PC-9 (cell line): Measurements from ENCODE around the gene CCT2.

ENCODE experiments used
- CTCF ChIP-seq: fragments of 200-600 bp; sonication (generic); conservative IDR thresholded peaks from 2 replicates; pipeline ENCODE4 v1.6.1; 2017; ENCODE audit warnings: mixed run types, antibody characterized with exemption, mild to moderate bottlenecking, moderate library complexity
- EZH2 ChIP-seq: fragments of 200-600 bp; sonication (generic); IDR thresholded peaks from 2 replicates; pipeline ENCODE4 v1.8.0; 2017; ENCODE audit warnings: antibody characterized with exemption, low read depth

- TF ChIP-seq CTCF (no peak), EZH2 (no peak)
Observed at GRCh38 chr12:69548687-69549086, 36.6 kb upstream of the CCT2 start.
